ENCODE data around the gene ZBTB1.

- TF ChIP-seq EZH2phosphoT487 (IDR thresholded peaks at IDR 0.05), result no peak
- TF ChIP-seq, protein P1, sequence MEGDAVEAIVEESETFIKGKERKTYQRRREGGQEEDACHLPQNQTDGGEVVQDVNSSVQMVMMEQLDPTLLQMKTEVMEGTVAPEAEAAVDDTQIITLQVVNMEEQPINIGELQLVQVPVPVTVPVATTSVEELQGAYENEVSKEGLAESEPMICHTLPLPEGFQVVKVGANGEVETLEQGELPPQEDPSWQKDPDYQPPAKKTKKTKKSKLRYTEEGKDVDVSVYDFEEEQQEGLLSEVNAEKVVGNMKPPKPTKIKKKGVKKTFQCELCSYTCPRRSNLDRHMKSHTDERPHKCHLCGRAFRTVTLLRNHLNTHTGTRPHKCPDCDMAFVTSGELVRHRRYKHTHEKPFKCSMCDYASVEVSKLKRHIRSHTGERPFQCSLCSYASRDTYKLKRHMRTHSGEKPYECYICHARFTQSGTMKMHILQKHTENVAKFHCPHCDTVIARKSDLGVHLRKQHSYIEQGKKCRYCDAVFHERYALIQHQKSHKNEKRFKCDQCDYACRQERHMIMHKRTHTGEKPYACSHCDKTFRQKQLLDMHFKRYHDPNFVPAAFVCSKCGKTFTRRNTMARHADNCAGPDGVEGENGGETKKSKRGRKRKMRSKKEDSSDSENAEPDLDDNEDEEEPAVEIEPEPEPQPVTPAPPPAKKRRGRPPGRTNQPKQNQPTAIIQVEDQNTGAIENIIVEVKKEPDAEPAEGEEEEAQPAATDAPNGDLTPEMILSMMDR (IDR thresholded peaks at IDR 0.05), result no peak
These were observed 37.5 kb upstream of the ZBTB1 start for GRCh38 chr14:64467101-64467500.
